B cell (primary cell): ENCODE data around the gene PKNOX2. TPM values are rescaled to one million over a fixed set of nuclear protein-coding genes. Genes with fewer than 3 reads are reported as not detected.

Source experiments
- ATAC-seq: fragments of 200-7000 bp; cut with Tn5 transposase; one replicate; pipeline ENCODE4 v1.10.0; 2021; ENCODE audit warnings: low read depth, mild to moderate bottlenecking, moderate number of reproducible peaks, moderate library complexity
- CTCF ChIA-PET: fragments of 350-600 bp; sonication (Branson Sonifier 250); formaldehyde crosslinking; loops from one replicate; lab custom pipeline; 2021; ENCODE audit warnings: antibody characterized with exemption, inconsistent platforms; lab: Charles Lee
- POLR2A ChIA-PET: fragments of 350-600 bp; sonication (Branson Sonifier 250); formaldehyde crosslinking; loops from one replicate; lab custom pipeline; 2021; ENCODE audit warnings: antibody characterized with exemption; lab: Charles Lee
- DNase-seq: peaks from one replicate; pipeline ENCODE4 v3.0.0; 2013
- H2AFZ ChIP-seq: 2 replicates; pipeline ENCODE4 v1.6.1; 2012; ENCODE audit warnings: mild to moderate bottlenecking, low read depth, low read length; ENCODE audit not compliant: insufficient read depth, poor library complexity, severe bottlenecking
- H3K27ac ChIP-seq, 2 donors: 1 replicate in 1 of 2; 2 replicates in 1 of 2; pipeline ENCODE4 v1.5.1; 2012 to 2013; ENCODE audit warnings: low read length in 2 of 2, mild to moderate bottlenecking in 2 of 2, moderate library complexity in 1 of 2
- H3K27me3 ChIP-seq, 4 experiments: fragments of 200-600 bp in 1 of 4; sonication (generic) in 1 of 4; replicated peaks in 1 of 4; 1 replicate in 2 of 4; 2 replicates in 2 of 4; pipeline versions ENCODE4 v1.6.1 to v1.7.0; 2013 to 2016; ENCODE audit warnings: low read length in 3 of 4, mild to moderate bottlenecking in 2 of 4, mixed read lengths in 1 of 4, moderate library complexity in 1 of 4; ENCODE audit not compliant: insufficient read depth in 4 of 4, control insufficient read depth in 3 of 4; ENCODE audit errors: control extremely low read depth in 1 of 4
- H3K36me3 ChIP-seq, 2 experiments: replicated peaks in 1 of 2; 1 replicate in 1 of 2; 2 replicates in 1 of 2; pipeline versions ENCODE4 v1.6.1 to v1.7.1; 2013; ENCODE audit warnings: low read length in 1 of 2; ENCODE audit not compliant: insufficient read depth in 2 of 2, control insufficient read depth in 1 of 2; ENCODE audit errors: control extremely low read depth in 1 of 2, extremely low read depth in 1 of 2
- H3K4me1 ChIP-seq, 2 donors: fragments of 200-600 bp in 1 of 2; sonication (generic) in 1 of 2; 1 replicate in 1 of 2; 2 replicates in 1 of 2; pipeline versions ENCODE4 v1.5.1 to v1.6.1; 2013 to 2017; ENCODE audit warnings: low read length in 2 of 2; ENCODE audit not compliant: control insufficient read depth in 2 of 2, insufficient read depth in 2 of 2
- H3K4me2 ChIP-seq: replicated peaks from 2 replicates; pipeline ENCODE3; 2012; ENCODE audit warnings: mild to moderate bottlenecking, low read depth, low read length; ENCODE audit not compliant: poor library complexity, severe bottlenecking
- H3K4me3 ChIP-seq, 5 experiments: fragments of 200-600 bp in 1 of 5; sonication (generic) in 1 of 5; 1 replicate in 3 of 5; 2 replicates in 2 of 5; pipeline versions ENCODE4 v1.5.1 to v1.7.0; 2011 to 2016; ENCODE audit warnings: low read length in 4 of 5, mild to moderate bottlenecking in 4 of 5, low read depth in 2 of 5, control low read depth in 1 of 5, moderate library complexity in 1 of 5; ENCODE audit not compliant: insufficient read depth in 1 of 5; ENCODE audit errors: control extremely low read depth in 1 of 5, extremely low read depth in 1 of 5
- H3K79me2 ChIP-seq: fragments of 200-600 bp; sonication (generic); one replicate; pipeline ENCODE4 v1.6.0; 2016; ENCODE audit warnings: low read length; ENCODE audit not compliant: control insufficient read depth, insufficient read depth
- H3K9ac ChIP-seq: fragments of 200-600 bp; sonication (generic); 2 replicates; pipeline ENCODE4 v1.6.1; 2017; ENCODE audit warnings: mild to moderate bottlenecking, low read length, moderate library complexity
- H3K9me3 ChIP-seq, 3 donors: one replicate each; pipeline versions ENCODE4 v1.6.1 to v1.7.1; 2013; ENCODE audit warnings: low read length in 2 of 3; ENCODE audit not compliant: control insufficient read depth in 2 of 3, insufficient read depth in 1 of 3; ENCODE audit errors: control extremely low read depth in 1 of 3
- H4K20me1 ChIP-seq: 2 replicates; pipeline ENCODE4 v1.6.0; 2012; ENCODE audit warnings: mild to moderate bottlenecking, low read length; ENCODE audit not compliant: insufficient read depth, control insufficient read depth, poor library complexity, severe bottlenecking
- H3K27ac Mint-ChIP-seq: one replicate; pipeline ENCODE4 v1.8.0; 2021; ENCODE audit warnings: mixed read lengths
- H3K27me3 Mint-ChIP-seq: one replicate; pipeline ENCODE4 v1.8.0; 2021; ENCODE audit warnings: mixed read lengths
- H3K4me1 Mint-ChIP-seq: one replicate; pipeline ENCODE4 v1.8.0; 2021; ENCODE audit warnings: mixed read lengths
- H3K4me3 Mint-ChIP-seq: one replicate; pipeline ENCODE4 v1.8.0; 2021; ENCODE audit warnings: mixed read lengths
- H3K9me3 Mint-ChIP-seq: one replicate; pipeline ENCODE4 v1.8.0; 2022; ENCODE audit warnings: mixed read lengths; ENCODE audit not compliant: insufficient read depth
- CTCF ChIP-seq: fragments of 200-600 bp; IDR thresholded peaks from one replicate; pipeline ENCODE4 v1.8.0; 2022; ENCODE audit warnings: antibody characterized with exemption, mild to moderate bottlenecking
- EZH2 ChIP-seq: IDR thresholded peaks from 2 replicates; pipeline ENCODE4 v1.6.1; 2012; ENCODE audit warnings: borderline replicate concordance, low read depth, mild to moderate bottlenecking, moderate library complexity, low read length; ENCODE audit not compliant: insufficient read depth, poor library complexity, severe bottlenecking
- WGBS: methylation state at CpG from one replicate; pipeline ENCODE4 v1.1.5; 2013; ENCODE audit warnings: missing lambda C conversion rate; ENCODE audit not compliant: insufficient coverage; 5-methylcytosine and 5-hydroxymethylcytosine counted together
- intact Hi-C: fragments of 100-400 bp; cut with micrococcal nuclease; formaldehyde crosslinking; loops from one replicate; pipeline ENCODE4 v1.10.0; 2022
- polyA plus RNA-seq: library from polyadenylated mRNA; depleted of rRNA; stranded (reverse); fragments of >200 nt; gene quantifications from 2 replicates; pipeline ENCODE4 v1.2.3, GENCODE V29; 2012
- total RNA-seq, 2 donors: library from RNA; stranded (reverse); fragments of 120-200 nt in 1 of 2; gene quantifications; 1 replicate in 1 of 2; 2 replicates in 1 of 2; pipeline versions ENCODE4 v1.2.3 to v1.2.4, GENCODE V29; 2013 to 2022

Gene PKNOX2
- total and polyA plus RNA-seq, 2 donors (not counting 1 experiment from before 2014, with no cell fraction given): not detected

GRCh38 chr11:125422681-125423080 is 258.1 kb downstream of the PKNOX2 start:
- ChIA-PET CTCF (interaction anchor here (0.8 to 1.7 kb wide), 9 partner anchors 8 to 456 kb away, joined by 3 to 6 read pairs (median 4); no protein-coding TSS in a partner anchor), POLR2A (no interaction called here)
- TF ChIP-seq CTCF (no peak), EZH2 (no peak)
- no peak overlapping the region for H3K27ac ChIP-seq
- ATAC-seq: no peak
- H4K20me1 ChIP-seq: no peaks in the 10 kb centered on the region
- intact Hi-C loops: no loop called here
- no peak overlapping the region for H2AFZ ChIP-seq
- Mint-ChIP-seq H3K27ac (no peak overlapping the region), H3K27me3 (peaks cover 35% of the 10 kb centered on the region), H3K9me3 (no peaks in the 10 kb centered on the region), H3K4me1 (peaks cover 2% of the 10 kb centered on the region), H3K4me3 (no peak overlapping the region)
- no peaks in the 10 kb centered on the region for H3K79me2 ChIP-seq
- H3K4me1 ChIP-seq: no peaks in the 10 kb centered on the region
- no peak overlapping the region for H3K9ac ChIP-seq
- H3K27me3 ChIP-seq: peaks cover 0 to 3% (median 0%) of the 10 kb centered on the region in 4 experiments
- no peak overlapping the region for H3K4me2 ChIP-seq
- WGBS: 100% methylated on average over 1 of the region's 4 CpGs
- no peaks in the 10 kb centered on the region for H3K9me3 ChIP-seq
- H3K4me3 ChIP-seq: no peak overlapping the region
- H3K36me3 ChIP-seq: no peaks in the 10 kb centered on the region
- DNase-seq: no peak

GRCh38 chr11:125423247-125423849 is 258.8 kb downstream of the PKNOX2 start:
- intact Hi-C loops: no loop called here
- TF ChIP-seq EZH2 (no peak), CTCF (peak; percentile 40)
- Histone ChIP-seq H3K36me3 (no peaks in the 10 kb centered on the region), H3K4me3 (no peak overlapping the region), H2AFZ (no peak overlapping the region), H3K4me2 (no peak overlapping the region), H3K27ac (no peak overlapping the region), H4K20me1 (no peaks in the 10 kb centered on the region), H3K4me1 (no peaks in the 10 kb centered on the region), H3K79me2 (no peaks in the 10 kb centered on the region), H3K9ac (no peak overlapping the region), H3K27me3 (peaks cover 0 to 3% (median 0%) of the 10 kb centered on the region in 4 experiments), H3K9me3 (no peaks in the 10 kb centered on the region)
- H3K27me3 Mint-ChIP-seq: peaks cover 35% of the 10 kb centered on the region
- WGBS: 37% methylated on average over 2 of the region's 9 CpGs
- ATAC-seq (no peak), DNase-seq (no peak)
- peaks cover 2% of the 10 kb centered on the region for H3K4me1 Mint-ChIP-seq
- ChIA-PET POLR2A (no interaction called here), CTCF (interaction anchor here (0.8 to 1.7 kb wide), 8 partner anchors 8 to 455 kb away, joined by 3 to 6 read pairs (median 4); no protein-coding TSS in a partner anchor)
- H3K9me3 Mint-ChIP-seq: no peaks in the 10 kb centered on the region
- H3K27ac Mint-ChIP-seq: no peak overlapping the region
- H3K4me3 Mint-ChIP-seq: no peak overlapping the region
